H1 (cell line): Measurements from ENCODE around the gene TNFRSF6B.

Experiments used
- BACH1 ChIP-seq: IDR thresholded peaks from 2 replicates; pipeline ENCODE4 v1.6.1; 2012; ENCODE audit warnings: low read length, improper control_type of control experiment
- CTBP2 ChIP-seq: IDR thresholded peaks from 2 replicates; pipeline ENCODE4 v1.7.0; 2011; ENCODE audit warnings: borderline replicate concordance, mild to moderate bottlenecking, moderate library complexity, mixed read lengths, low read length; ENCODE audit not compliant: insufficient read depth, insufficient read length
- CTCF ChIP-seq, 3 experiments: IDR thresholded peaks; 1 replicate in 2 of 3; 2 replicates in 1 of 3; pipeline versions ENCODE4 v1.5.1 to v1.6.1; 2011; ENCODE audit warnings: low read length in 3 of 3, mild to moderate bottlenecking in 3 of 3, inconsistent platforms in 2 of 3, low read depth in 1 of 3, moderate library complexity in 1 of 3; ENCODE audit not compliant: insufficient read depth in 1 of 3; ENCODE audit errors: control extremely low read depth in 1 of 3
- EP300 ChIP-seq, 2 experiments: IDR thresholded peaks; 1 replicate in 1 of 2; 2 replicates in 1 of 2; pipeline ENCODE4 v1.6.1; 2011 to 2012; ENCODE audit warnings: low read depth in 2 of 2, low read length in 2 of 2, mild to moderate bottlenecking in 2 of 2, borderline replicate concordance in 1 of 2, inconsistent platforms in 1 of 2, moderate library complexity in 1 of 2
- EZH2 ChIP-seq: fragments of 200-600 bp; sonication (generic); IDR thresholded peaks from 2 replicates; pipeline ENCODE4 v1.7.1; 2012; ENCODE audit warnings: low read depth, mild to moderate bottlenecking, moderate library complexity, low read length, inconsistent platforms; ENCODE audit not compliant: severe bottlenecking
- MAX ChIP-seq: IDR thresholded peaks from 2 replicates; pipeline ENCODE4 v1.6.1; 2012; ENCODE audit warnings: inconsistent platforms
- POLR2A ChIP-seq, 2 experiments: IDR thresholded peaks; 1 replicate in 1 of 2; 2 replicates in 1 of 2; pipeline ENCODE4 v1.6.1; 2011; ENCODE audit warnings: low read depth in 2 of 2, low read length in 2 of 2, mild to moderate bottlenecking in 2 of 2; ENCODE audit errors: control extremely low read depth in 1 of 2
- POLR2AphosphoS5 ChIP-seq: IDR thresholded peaks from 2 replicates; pipeline ENCODE4 v1.6.1; 2011; ENCODE audit warnings: low read depth, low read length
- SIN3A ChIP-seq, 2 experiments: IDR thresholded peaks in 1 of 2; conservative IDR thresholded peaks in 1 of 2; 2 replicates each; pipeline ENCODE4 v1.6.1; 2011 to 2012; ENCODE audit warnings: low read length in 2 of 2, improper control_type of control experiment in 1 of 2, low read depth in 1 of 2, mild to moderate bottlenecking in 1 of 2
- SUZ12 ChIP-seq: fragments of 200-600 bp; sonication (generic); IDR thresholded peaks from 2 replicates; pipeline ENCODE4 v1.6.1; 2012; ENCODE audit warnings: mild to moderate bottlenecking, inconsistent platforms, low read length, moderate library complexity, mixed read lengths
- ZNF274 ChIP-seq: IDR thresholded peaks from 2 replicates; pipeline ENCODE4 v1.7.0; 2012; ENCODE audit warnings: low read length, borderline replicate concordance; ENCODE audit errors: extremely low read depth

GRCh38 chr20:63681609-63682142, 14.8 kb upstream of the TNFRSF6B start:
- TF ChIP-seq SUZ12 (no peak), SIN3A (conservative IDR thresholded peaks at IDR 0.05 in 1 of 2, IDR thresholded peaks at IDR 0.05 in 1 of 2; ENCODE audit: low read depth in 1 of 2, low read length in 2 of 2) (no peak), CTBP2 (no peak), CTCF (IDR thresholded peaks at IDR 0.05; ENCODE audit: control extremely low read depth in 1 of 3, insufficient read depth in 1 of 3, low read depth in 1 of 3, low read length in 3 of 3) (no peak), POLR2AphosphoS5 (peak; percentile 10; the same call in 1 of the 2 replicates), BACH1 (no peak), MAX (no peak), ZNF274 (no peak), EZH2 (no peak), EP300 (IDR thresholded peaks at IDR 0.05; ENCODE audit: borderline replicate concordance in 1 of 2, low read depth in 2 of 2, low read length in 2 of 2) (no peak), POLR2A (IDR thresholded peaks at IDR 0.05; ENCODE audit: control extremely low read depth in 1 of 2, low read depth in 2 of 2, low read length in 2 of 2) (no peak)
